K562 treated with DMSO at 1 percent for 24 hours (cell line): ENCODE results near the gene PLEKHA1. TPM values are rescaled to one million over a fixed set of nuclear protein-coding genes. Genes with fewer than 3 reads are reported as not detected.

ENCODE experiments used
- total RNA-seq: library from RNA; unstranded; fragments of 300-600 nt; gene quantifications from 2 replicates; pipeline ENCODE4 v1.2.3, GENCODE V29; 2022; ENCODE audit warnings: low read depth; ENCODE audit not compliant: insufficient read depth

PLEKHA1 gene
- 0.82 and 0.91 TPM in 2 replicates for total RNA-seq

DNA sequence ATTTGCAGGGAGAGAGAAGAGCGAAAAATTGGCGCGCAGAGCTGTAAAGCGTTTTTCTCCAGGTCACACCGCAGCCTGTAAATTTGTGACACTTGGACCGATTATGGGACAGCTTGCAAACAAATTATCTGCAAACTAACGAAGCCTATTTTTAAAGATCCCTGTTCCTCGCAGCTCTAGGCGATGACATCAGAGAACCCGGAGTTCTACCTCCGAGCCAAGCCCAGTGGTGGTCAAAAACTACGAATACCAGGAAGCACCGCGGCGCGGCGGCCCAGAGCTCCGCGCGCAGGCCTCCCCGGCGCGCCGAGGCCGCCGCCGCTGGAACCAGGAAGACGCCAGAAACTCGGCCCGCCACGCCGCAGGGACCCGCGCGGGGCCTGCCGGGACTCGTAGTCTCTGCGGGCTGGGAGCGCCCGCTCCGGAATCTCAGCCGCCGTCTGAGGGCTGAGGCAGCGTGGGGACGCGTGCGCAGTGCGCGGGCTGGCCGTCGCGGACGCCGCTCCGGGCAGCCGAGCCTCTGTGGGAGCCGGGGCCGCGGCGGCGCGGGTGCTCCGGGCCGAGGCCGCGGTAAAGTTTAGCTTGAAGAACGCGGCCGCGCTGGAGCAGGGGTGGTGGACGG lies at the start of gene PLEKHA1:
Gene PLEKHA1, plus strand, starts transcription at position 472 of the 622 bp plus-strand sequence. CDS start 18,493 bp downstream, outside the sequence.

DNA sequence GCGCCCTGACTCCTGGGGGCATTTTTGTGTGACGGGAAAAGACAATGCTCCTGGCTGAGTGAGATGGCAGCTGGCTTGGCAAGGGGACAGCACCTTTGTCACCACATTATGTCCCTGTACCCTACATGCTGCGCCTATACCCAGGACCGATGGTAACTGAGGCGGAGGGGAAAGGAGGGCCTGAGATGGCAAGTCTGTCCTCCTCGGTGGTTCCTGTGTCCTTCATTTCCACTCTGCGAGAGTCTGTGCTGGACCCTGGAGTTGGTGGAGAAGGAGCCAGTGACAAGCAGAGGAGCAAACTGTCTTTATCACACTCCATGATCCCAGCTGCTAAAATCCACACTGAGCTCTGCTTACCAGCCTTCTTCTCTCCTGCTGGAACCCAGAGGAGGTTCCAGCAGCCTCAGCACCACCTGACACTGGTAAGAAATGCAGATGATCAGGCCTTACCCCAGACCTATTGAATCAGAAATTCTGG lies 80.1 kb downstream of the PLEKHA1 start, which contains the start of gene ARMS2:
Gene ARMS2, plus strand, starts transcription at position 51 of the 478 bp plus-strand sequence. Its CDS starts 75 bp downstream, at position 126.

DNA sequence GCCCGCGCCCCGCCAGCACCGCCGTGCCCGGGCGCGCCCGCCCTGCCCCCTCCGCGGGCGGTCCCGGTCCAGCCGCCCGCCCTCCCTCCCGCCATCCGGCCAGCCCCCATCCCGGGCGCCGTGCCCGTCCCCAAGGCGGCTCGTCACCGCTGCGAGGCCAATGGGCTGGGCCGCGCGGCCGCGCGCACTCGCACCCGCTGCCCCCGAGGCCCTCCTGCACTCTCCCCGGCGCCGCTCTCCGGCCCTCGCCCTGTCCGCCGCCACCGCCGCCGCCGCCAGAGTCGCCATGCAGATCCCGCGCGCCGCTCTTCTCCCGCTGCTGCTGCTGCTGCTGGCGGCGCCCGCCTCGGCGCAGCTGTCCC lies 86.8 kb downstream of the PLEKHA1 start, which contains the start of gene HTRA1:
Gene HTRA1, plus strand, starts transcription at position 187 of the 362 bp plus-strand sequence. Its CDS starts 100 bp downstream, at position 287.

Other genes with a start within 250 kb of the PLEKHA1 start
- gene BTBD16, start 103.4 kb upstream of the PLEKHA1 start, total RNA-seq: not detected in 2 replicates
- not detected in 2 replicates for gene ARMS2, start 79.9 kb downstream of the PLEKHA1 start, total RNA-seq
- not detected in 2 replicates for gene HTRA1, start 86.8 kb downstream of the PLEKHA1 start, total RNA-seq
- gene DMBT1, start 186.0 kb downstream of the PLEKHA1 start, total RNA-seq: not detected in 2 replicates